ENCODE data around the gene KCNH1. TPM values are rescaled to one million over a fixed set of nuclear protein-coding genes. Genes with fewer than 3 reads are reported as not detected.

Gene KCNH1
- total RNA-seq, 2 donors from 2014 or later = 0.68 to 1.2 TPM

DNA sequence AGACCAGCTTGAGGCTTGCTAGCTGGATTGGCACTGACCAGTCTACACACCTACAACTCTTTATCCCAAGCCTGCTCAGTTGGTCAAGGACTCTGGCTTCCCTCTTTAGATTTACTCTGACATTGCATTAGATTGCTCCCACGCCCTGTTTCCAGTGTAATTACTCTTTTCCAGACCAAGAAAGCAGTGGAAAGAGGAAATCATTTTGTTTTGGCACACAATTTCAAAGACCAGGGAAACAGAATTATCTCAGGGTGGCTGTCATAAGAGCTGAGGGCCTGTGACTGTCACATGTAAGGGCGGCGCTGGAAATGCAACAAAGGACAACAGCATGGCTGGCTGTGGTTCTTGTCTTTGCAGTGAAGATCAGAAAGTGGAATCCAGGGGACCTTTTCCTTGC, 502.5 kb downstream of the KCNH1 start:
- no peak overlapping the region for H3K4me3 ChIP-seq
- no peak overlapping the region for H3K27ac ChIP-seq
- no peak for DNase-seq (ENCODE audit: low spot score)
- H3K36me3 ChIP-seq = no peaks in the 10 kb centered on the region
- no peaks in the 10 kb centered on the region for H3K4me1 ChIP-seq (replicated peaks)
- TF ChIP-seq CTCF (IDR thresholded peaks at IDR 0.05) (no peak), POLR2A (IDR thresholded peaks at IDR 0.05) (no peak), POLR2AphosphoS5 (IDR thresholded peaks at IDR 0.05) (no peak)
- no peaks in the 10 kb centered on the region for H3K27me3 ChIP-seq (replicated peaks; ENCODE audit: insufficient read depth)
- 92% methylated on average over 3 of the region's 3 CpGs for WGBS
- intact Hi-C loops (cut with DNase I) = no loop called here
- H3K9me3 ChIP-seq = no peaks in the 10 kb centered on the region

DNA sequence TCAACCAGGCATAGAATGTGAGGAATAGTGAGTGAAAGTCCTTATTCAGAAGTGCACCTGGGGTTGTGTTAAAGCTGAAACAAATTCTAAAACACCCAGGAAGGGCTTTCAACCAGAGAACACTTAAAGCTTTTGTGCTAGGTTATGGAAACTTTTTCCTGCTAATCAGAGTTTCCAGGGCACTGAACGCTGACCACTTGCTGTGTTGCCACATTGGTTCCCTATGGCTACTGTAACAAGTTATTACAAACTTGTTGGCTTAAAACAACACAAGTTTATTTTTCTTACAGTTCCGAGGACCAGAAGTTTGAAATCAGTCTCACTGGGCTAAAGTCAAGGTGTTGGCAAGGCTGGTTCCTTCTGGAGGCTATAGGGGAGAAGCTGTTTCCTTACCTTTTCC, 504.7 kb downstream of the KCNH1 start:
- Histone ChIP-seq H3K36me3 (no peaks in the 10 kb centered on the region), H3K4me1 (replicated peaks) (no peaks in the 10 kb centered on the region), H3K27me3 (replicated peaks; ENCODE audit: insufficient read depth) (no peaks in the 10 kb centered on the region), H3K4me3 (no peak overlapping the region), H3K9me3 (no peaks in the 10 kb centered on the region), H3K27ac (no peak overlapping the region)
- DNase-seq (ENCODE audit: low spot score) = no peak
- no peak for TF ChIP-seq CTCF (IDR thresholded peaks at IDR 0.05)
- intact Hi-C loops (cut with DNase I) = no loop called here
- 95% methylated on average over 2 of the region's 2 CpGs for WGBS

- Histone ChIP-seq H3K27me3 (replicated peaks; ENCODE audit: insufficient read depth) (no peaks in the 10 kb centered on the region), H3K4me3 (no peak overlapping the region), H3K4me1 (replicated peaks) (no peaks in the 10 kb centered on the region), H3K9me3 (no peaks in the 10 kb centered on the region), H3K27ac (no peak overlapping the region), H3K36me3 (no peaks in the 10 kb centered on the region)
- TF ChIP-seq POLR2A (IDR thresholded peaks at IDR 0.05) (no peak), POLR2AphosphoS5 (IDR thresholded peaks at IDR 0.05) (no peak), CTCF (IDR thresholded peaks at IDR 0.05) (no peak)
- intact Hi-C loops (cut with DNase I) = no loop called here
- no peak for DNase-seq (ENCODE audit: low spot score)
Observed at GRCh38 chr1:210627755-210628154, 506.2 kb downstream of the KCNH1 start.

Other genes starting within 250 kb of the KCNH1 start
- gene RCOR3, start 125.2 kb upstream of the KCNH1 start, total RNA-seq = 10 to 100 TPM; 56.4 to 78.3 TPM
- 10 to 100 TPM in 1 of 2 donors, 1 to 10 TPM in 1; 8.0 to 12.6 TPM for gene TRAF5, start 192.7 kb upstream of the KCNH1 start, total RNA-seq

Measured in prostate gland (tissue), 2 donors.